ENCODE measurements around the gene SMARCA1.

GRCh38 chrX:129495900-129496299, 27.4 kb downstream of the SMARCA1 start:
- TF ChIP-seq EZH2 (IDR thresholded peaks at IDR 0.05; ENCODE audit: insufficient read depth, poor library complexity, severe bottlenecking) (no peak), EZH2phosphoT487 (IDR thresholded peaks at IDR 0.05; ENCODE audit: insufficient read depth, low read depth) (no peak)

Measured in GM23248 (cell line).